ENCODE results near the gene STXBP2.

STXBP2 gene

GRCh38 chr19:7636691-7637373 lies at the start of gene STXBP2:
Gene STXBP2, plus strand, starts transcription at chr19:7637110. Its CDS starts 40 bp downstream, at chr19:7637150.
- DNase-seq, result peak; percentile 91

- DNase-seq, result no peak
Measured at GRCh38 chr19:7589822-7590221, 47.1 kb upstream of the STXBP2 start.

- no peak for DNase-seq
Measured at GRCh38 chr19:7590256-7590655, 46.7 kb upstream of the STXBP2 start.

- DNase-seq, result peak; percentile 21
Measured at GRCh38 chr19:7595466-7596133, 41.3 kb upstream of the STXBP2 start, which contains the start of gene CAMSAP3. Gene CAMSAP3, plus strand, starts transcription at chr19:7595863. Its CDS starts 140 bp downstream, at chr19:7596003.

- DNase-seq, result no peak
Measured at GRCh38 chr19:7596211-7596937, 40.5 kb upstream of the STXBP2 start.

- DNase-seq, result no peak
Measured at GRCh38 chr19:7597689-7598088, 39.2 kb upstream of the STXBP2 start.

GRCh38 chr19:7598180-7598579 lies 38.7 kb upstream of the STXBP2 start:
- no peak for DNase-seq

GRCh38 chr19:7600721-7601120 lies 36.2 kb upstream of the STXBP2 start:
- DNase-seq, result no peak

- DNase-seq, result no peak
Measured at GRCh38 chr19:7602240-7602934, 34.5 kb upstream of the STXBP2 start.

- no peak for DNase-seq
Measured at GRCh38 chr19:7602935-7603497, 33.9 kb upstream of the STXBP2 start.

GRCh38 chr19:7603919-7604318 lies 33.0 kb upstream of the STXBP2 start:
- DNase-seq, result no peak

GRCh38 chr19:7605490-7606222 lies 31.3 kb upstream of the STXBP2 start:
- peak; percentile 45 for DNase-seq

GRCh38 chr19:7606289-7606688 lies 30.6 kb upstream of the STXBP2 start:
- DNase-seq, result no peak

- DNase-seq, result no peak
Measured at GRCh38 chr19:7607212-7607873, 29.6 kb upstream of the STXBP2 start.

GRCh38 chr19:7607874-7608560 lies 28.9 kb upstream of the STXBP2 start:
- no peak for DNase-seq

- DNase-seq, result no peak
Measured at GRCh38 chr19:7610491-7611240, 26.2 kb upstream of the STXBP2 start.

GRCh38 chr19:7611541-7612279 lies 25.2 kb upstream of the STXBP2 start:
- DNase-seq, result no peak

- DNase-seq, result no peak
Measured at GRCh38 chr19:7612282-7613274, 24.3 kb upstream of the STXBP2 start.
